PC-3 (cell line): ENCODE measurements around the gene PLAAT2. TPM values are rescaled to one million over a fixed set of nuclear protein-coding genes. Genes with fewer than 3 reads are reported as not detected.

ENCODE experiments used
- ATAC-seq: fragments of 200-7000 bp; cut with Tn5 transposase; 2 replicates; pipeline ENCODE4 v1.9.1; 2020; ENCODE audit warnings: mild to moderate bottlenecking, moderate library complexity
- BruUV-seq: library from RNA; stranded (reverse); fragments of 400-500 nt; replicated peaks from 2 replicates; lab custom pipeline; 2021; lab: Mats Ljungman, UMichigan
- CTCF ChIA-PET: fragments of 300-600 bp; sonication (Branson Sonifier 250); formaldehyde crosslinking; loops from one replicate; lab custom pipeline; 2022; ENCODE audit warnings: antibody characterized with exemption; lab: Charles Lee
- POLR2A ChIA-PET: fragments of 300-600 bp; sonication (Branson Sonifier 250); formaldehyde crosslinking; loops from one replicate; lab custom pipeline; 2022; ENCODE audit warnings: antibody characterized with exemption; ENCODE audit not compliant: unreplicated experiment; lab: Charles Lee
- DNase-seq: peaks from one replicate; pipeline ENCODE4 v3.0.0-alpha.2; 2015
- H2AFZ ChIP-seq: fragments of 300-600 bp; sonication (generic); 2 replicates; pipeline ENCODE4 v1.6.0; 2016; ENCODE audit warnings: antibody characterized with exemption, low read length
- H3F3A ChIP-seq: fragments of 300-600 bp; sonication (generic); one replicate; pipeline ENCODE4 v1.6.0; 2017; ENCODE audit warnings: antibody characterized with exemption, low read length, control low read depth, mild to moderate bottlenecking; ENCODE audit not compliant: unreplicated experiment
- H3K27ac ChIP-seq: fragments of 300-600 bp; sonication (generic); 2 replicates; pipeline ENCODE4 v1.5.1; 2016; ENCODE audit warnings: mild to moderate bottlenecking, low read length
- H3K27me3 ChIP-seq: fragments of 300-600 bp; sonication (generic); 2 replicates; pipeline ENCODE4 v1.6.1; 2016; ENCODE audit warnings: low read length, mixed read lengths
- H3K36me3 ChIP-seq: fragments of 300-600 bp; sonication (generic); 2 replicates; pipeline ENCODE4 v1.6.1; 2016; ENCODE audit warnings: low read depth, mixed run types, low read length, mixed read lengths
- H3K4me1 ChIP-seq: fragments of 300-600 bp; sonication (generic); 2 replicates; pipeline ENCODE4 v1.5.1; 2016; ENCODE audit warnings: low read length; ENCODE audit not compliant: insufficient read depth
- H3K4me2 ChIP-seq: fragments of 300-600 bp; sonication (generic); 2 replicates; pipeline ENCODE4 v1.6.0; 2016; ENCODE audit warnings: low read length
- H3K4me3 ChIP-seq: fragments of 300-600 bp; sonication (generic); 2 replicates; pipeline ENCODE4 v1.5.1; 2016; ENCODE audit warnings: mild to moderate bottlenecking, low read length, mixed read lengths
- H3K79me2 ChIP-seq: fragments of 300-600 bp; sonication (generic); 2 replicates; pipeline ENCODE4 v1.6.1; 2017; ENCODE audit warnings: low read length, mixed read lengths
- H3K9ac ChIP-seq: fragments of 300-600 bp; sonication (generic); 2 replicates; pipeline ENCODE4 v1.6.0; 2016; ENCODE audit warnings: mild to moderate bottlenecking, low read length
- H3K9me2 ChIP-seq: fragments of 300-600 bp; sonication (generic); replicated peaks from 2 replicates; pipeline ENCODE4 v1.6.1; 2016; ENCODE audit warnings: mixed run types, low read length, mixed read lengths
- H3K9me3 ChIP-seq: fragments of 300-600 bp; sonication (generic); 2 replicates; pipeline ENCODE4 v1.6.1; 2016; ENCODE audit warnings: low read length, mixed read lengths
- H4K20me1 ChIP-seq: fragments of 300-600 bp; sonication (generic); 2 replicates; pipeline ENCODE4 v1.6.1; 2016; ENCODE audit warnings: low read length, mixed read lengths
- CTCF ChIP-seq: fragments of 300-600 bp; sonication (generic); conservative IDR thresholded peaks from 2 replicates; pipeline ENCODE4 v1.5.1; 2017; ENCODE audit warnings: antibody characterized with exemption, low read depth, mild to moderate bottlenecking, low read length
- EZH2 ChIP-seq: fragments of 300-600 bp; sonication (generic); IDR thresholded peaks from one replicate; pipeline ENCODE4 v1.6.1; 2017; ENCODE audit warnings: antibody characterized with exemption, mild to moderate bottlenecking, low read length; ENCODE audit not compliant: unreplicated experiment
- EZH2phosphoT487 ChIP-seq: fragments of 300-600 bp; sonication (generic); IDR thresholded peaks from 2 replicates; pipeline ENCODE4 v1.6.1; 2018; ENCODE audit warnings: mild to moderate bottlenecking, antibody characterized with exemption, low read length, borderline replicate concordance
- intact Hi-C: fragments of 100-400 bp; cut with micrococcal nuclease; formaldehyde crosslinking; loops from 2 replicates; pipeline ENCODE4 v1.9.0; 2023
- total RNA-seq: library from RNA; depleted of rRNA; stranded (reverse); fragments of >200 nt; gene quantifications from 2 replicates; pipeline ENCODE4 v1.2.3, GENCODE V29; 2014

Gene PLAAT2
- total RNA-seq, 1 experiment from 2014 or later: 5.6 TPM

GRCh38 chr11:63535734-63536133 lies 27.4 kb downstream of the PLAAT2 start:
- no TSS peak for BruUV-seq
- Histone ChIP-seq H3K9me2 (no peaks in the 10 kb centered on the region), H3K36me3 (no peaks in the 10 kb centered on the region), H4K20me1 (no peaks in the 10 kb centered on the region), H2AFZ (no peak overlapping the region), H3K4me2 (no peak overlapping the region), H3K27me3 (no peaks in the 10 kb centered on the region), H3K9ac (no peak overlapping the region), H3K4me3 (no peak overlapping the region), H3K4me1 (peaks cover 35% of the 10 kb centered on the region), H3K9me3 (no peaks in the 10 kb centered on the region), H3F3A (no peaks in the 10 kb centered on the region), H3K79me2 (no peaks in the 10 kb centered on the region), H3K27ac (no peak overlapping the region)
- no peak for DNase-seq
- ChIA-PET CTCF (no interaction called here), POLR2A (no interaction called here)
- TF ChIP-seq CTCF (no peak), EZH2 (no peak), EZH2phosphoT487 (no peak)
- intact Hi-C loops: no loop called here
- ATAC-seq: no peak

GRCh38 chr11:63534895-63535461 lies 28.2 kb downstream of the PLAAT2 start:
- no peak overlapping the region for H3K4me2 ChIP-seq
- no peak overlapping the region for H3K4me3 ChIP-seq
- H2AFZ ChIP-seq: no peak overlapping the region
- no peak for TF ChIP-seq EZH2phosphoT487
- no peak for TF ChIP-seq EZH2
- TF ChIP-seq CTCF: no peak
- H3K9ac ChIP-seq: no peak overlapping the region
- no TSS peak for BruUV-seq
- H4K20me1 ChIP-seq: no peaks in the 10 kb centered on the region
- H3F3A ChIP-seq: no peaks in the 10 kb centered on the region
- ChIA-PET CTCF (no interaction called here), POLR2A (no interaction called here)
- H3K36me3 ChIP-seq: no peaks in the 10 kb centered on the region
- DNase-seq: no peak
- H3K9me3 ChIP-seq: no peaks in the 10 kb centered on the region
- intact Hi-C loops: no loop called here
- no peak overlapping the region for H3K27ac ChIP-seq
- no peaks in the 10 kb centered on the region for H3K27me3 ChIP-seq
- no peaks in the 10 kb centered on the region for H3K79me2 ChIP-seq
- no peaks in the 10 kb centered on the region for H3K9me2 ChIP-seq
- peaks cover 35% of the 10 kb centered on the region for H3K4me1 ChIP-seq
- no peak for ATAC-seq

- Histone ChIP-seq H3K79me2 (no peaks in the 10 kb centered on the region), H3K9ac (no peak overlapping the region), H4K20me1 (no peaks in the 10 kb centered on the region), H3K9me3 (no peaks in the 10 kb centered on the region), H3F3A (no peaks in the 10 kb centered on the region), H3K36me3 (no peaks in the 10 kb centered on the region), H3K9me2 (no peaks in the 10 kb centered on the region), H3K27ac (no peak overlapping the region), H3K4me1 (peaks cover 35% of the 10 kb centered on the region), H3K4me3 (no peak overlapping the region), H3K27me3 (no peaks in the 10 kb centered on the region), H3K4me2 (no peak overlapping the region), H2AFZ (no peak overlapping the region)
- no peak for ATAC-seq
- POLR2A ChIA-PET: no interaction called here
- CTCF ChIA-PET: no interaction called here
- no peak for TF ChIP-seq CTCF
- TF ChIP-seq EZH2phosphoT487: no peak
- no TSS peak for BruUV-seq
- DNase-seq: no peak
- intact Hi-C loops: no loop called here
Measured at GRCh38 chr11:63534076-63534475, 29.1 kb downstream of the PLAAT2 start.
